Activated T-helper 2 cell treated with anti-CD3 and anti-CD28 coated beads, Interferon-gamma antibody, Interleukin-2, Interleukin-4, amounts not matched to agents 10 μg/mL and 5 μg/mL and 100 μg/mL, durations not matched to agents 14 hours and 24 hours and 36 hours (primary cell): ENCODE results near the gene VIPAS39. TPM values are rescaled to one million over a fixed set of nuclear protein-coding genes. Genes with fewer than 3 reads are reported as not detected.

Experiments
- DNase-seq: peaks from one replicate; pipeline ENCODE4 v3.0.0; 2021; ENCODE audit warnings: low spot score
- H3K27ac Mint-ChIP-seq: one replicate; pipeline ENCODE4 v1.8.0; 2021; ENCODE audit warnings: mixed read lengths
- H3K27me3 Mint-ChIP-seq: one replicate; pipeline ENCODE4 v1.8.0; 2021; ENCODE audit warnings: low read depth, mixed read lengths
- H3K36me3 Mint-ChIP-seq: one replicate; pipeline ENCODE4 v1.8.0; 2021; ENCODE audit warnings: low read depth, mixed read lengths
- H3K4me1 Mint-ChIP-seq: one replicate; pipeline ENCODE4 v1.8.0; 2021; ENCODE audit warnings: low read depth, mixed read lengths
- H3K4me3 Mint-ChIP-seq: one replicate; pipeline ENCODE4 v1.8.0; 2021; ENCODE audit warnings: low read depth, mild to moderate bottlenecking, moderate library complexity, mixed read lengths
- H3K9me3 Mint-ChIP-seq: one replicate; pipeline ENCODE4 v1.8.0; 2021; ENCODE audit warnings: mixed read lengths
- intact Hi-C: fragments of 100-400 bp; cut with micrococcal nuclease; formaldehyde crosslinking; loops from one replicate; pipeline ENCODE4 v1.15.1; 2023
- total RNA-seq: library from RNA; stranded (reverse); gene quantifications from 2 replicates; pipeline ENCODE4 v1.2.3, GENCODE V29; 2022

VIPAS39 gene
- total RNA-seq, 1 donor from 2014 or later, result 15.7 TPM

- H3K36me3 Mint-ChIP-seq, result no peaks in the 10 kb centered on the region
- no peaks in the 10 kb centered on the region for H3K4me1 Mint-ChIP-seq
- H3K27ac Mint-ChIP-seq, result no peak overlapping the region
- H3K4me3 Mint-ChIP-seq, result no peak overlapping the region
- no peaks in the 10 kb centered on the region for H3K9me3 Mint-ChIP-seq
- DNase-seq, result no peak
- no peaks in the 10 kb centered on the region for H3K27me3 Mint-ChIP-seq
- intact Hi-C loops, result no loop called here
Measured at GRCh38 chr14:77485901-77486678, 28.7 kb upstream of the VIPAS39 start.

GRCh38 chr14:77485256-77485655 is 27.9 kb upstream of the VIPAS39 start:
- intact Hi-C loops, result no loop called here
- no peaks in the 10 kb centered on the region for H3K27me3 Mint-ChIP-seq
- H3K36me3 Mint-ChIP-seq, result no peaks in the 10 kb centered on the region
- no peaks in the 10 kb centered on the region for H3K4me1 Mint-ChIP-seq
- DNase-seq, result no peak
- no peak overlapping the region for H3K4me3 Mint-ChIP-seq
- H3K27ac Mint-ChIP-seq, result no peak overlapping the region
- no peaks in the 10 kb centered on the region for H3K9me3 Mint-ChIP-seq

- H3K36me3 Mint-ChIP-seq, result no peaks in the 10 kb centered on the region
- H3K4me3 Mint-ChIP-seq, result no peak overlapping the region
- no peak overlapping the region for H3K27ac Mint-ChIP-seq
- H3K4me1 Mint-ChIP-seq, result no peaks in the 10 kb centered on the region
- H3K9me3 Mint-ChIP-seq, result no peaks in the 10 kb centered on the region
- no peak for DNase-seq
- no peaks in the 10 kb centered on the region for H3K27me3 Mint-ChIP-seq
- intact Hi-C loops, result no loop called here
Measured at GRCh38 chr14:77482422-77482821, 25.0 kb upstream of the VIPAS39 start.

GRCh38 chr14:77478796-77479195 is 21.4 kb upstream of the VIPAS39 start:
- H3K4me1 Mint-ChIP-seq, result no peaks in the 10 kb centered on the region
- intact Hi-C loops, result no loop called here
- no peak for DNase-seq
- H3K36me3 Mint-ChIP-seq, result no peaks in the 10 kb centered on the region
- H3K9me3 Mint-ChIP-seq, result no peaks in the 10 kb centered on the region
- peaks cover 1% of the 10 kb centered on the region for H3K27me3 Mint-ChIP-seq
- no peak overlapping the region for H3K27ac Mint-ChIP-seq
- no peak overlapping the region for H3K4me3 Mint-ChIP-seq

- Mint-ChIP-seq H3K4me3 (no peak overlapping the region), H3K9me3 (no peaks in the 10 kb centered on the region), H3K36me3 (no peaks in the 10 kb centered on the region), H3K27ac (no peak overlapping the region), H3K27me3 (peaks cover 1% of the 10 kb centered on the region), H3K4me1 (no peaks in the 10 kb centered on the region)
- DNase-seq, result no peak
- intact Hi-C loops, result no loop called here
Measured at GRCh38 chr14:77478029-77478428, 20.6 kb upstream of the VIPAS39 start.

- Mint-ChIP-seq H3K27me3 (peaks cover 1% of the 10 kb centered on the region), H3K36me3 (no peaks in the 10 kb centered on the region), H3K9me3 (no peaks in the 10 kb centered on the region), H3K4me1 (no peaks in the 10 kb centered on the region), H3K4me3 (no peak overlapping the region), H3K27ac (no peak overlapping the region)
- no peak for DNase-seq
- intact Hi-C loops, result no loop called here
Measured at GRCh38 chr14:77475432-77476115, 18.2 kb upstream of the VIPAS39 start.

GRCh38 chr14:77474479-77475177 is 17.2 kb upstream of the VIPAS39 start:
- H3K27ac Mint-ChIP-seq, result no peak overlapping the region
- peaks cover 1% of the 10 kb centered on the region for H3K27me3 Mint-ChIP-seq
- no peak overlapping the region for H3K4me3 Mint-ChIP-seq
- H3K36me3 Mint-ChIP-seq, result peaks cover 2% of the 10 kb centered on the region
- intact Hi-C loops, result no loop called here
- H3K4me1 Mint-ChIP-seq, result no peaks in the 10 kb centered on the region
- no peak for DNase-seq
- H3K9me3 Mint-ChIP-seq, result no peaks in the 10 kb centered on the region

GRCh38 chr14:77473921-77474320 is 16.5 kb upstream of the VIPAS39 start:
- intact Hi-C loops, result no loop called here

GRCh38 chr14:77470224-77470870 is 12.9 kb upstream of the VIPAS39 start:
- no peaks in the 10 kb centered on the region for H3K4me1 Mint-ChIP-seq
- H3K4me3 Mint-ChIP-seq, result no peak overlapping the region
- intact Hi-C loops, result no loop called here
- no peak for DNase-seq
- H3K36me3 Mint-ChIP-seq, result peaks cover 40% of the 10 kb centered on the region
- H3K27ac Mint-ChIP-seq, result no peak overlapping the region
- no peaks in the 10 kb centered on the region for H3K9me3 Mint-ChIP-seq
- H3K27me3 Mint-ChIP-seq, result no peaks in the 10 kb centered on the region

More at GRCh38 chr14:77473921-77474320, 16.5 kb upstream of the VIPAS39 start:
- Mint-ChIP-seq H3K36me3 (peaks cover 9% of the 10 kb centered on the region), H3K27me3 (peaks cover 1% of the 10 kb centered on the region), H3K4me3 (no peak overlapping the region), H3K4me1 (no peaks in the 10 kb centered on the region), H3K9me3 (no peaks in the 10 kb centered on the region), H3K27ac (no peak overlapping the region)
- no peak for DNase-seq

- Mint-ChIP-seq H3K4me3 (no peak overlapping the region), H3K27ac (no peak overlapping the region), H3K27me3 (no peaks in the 10 kb centered on the region), H3K4me1 (no peaks in the 10 kb centered on the region), H3K36me3 (peaks cover 49% of the 10 kb centered on the region), H3K9me3 (no peaks in the 10 kb centered on the region)
- DNase-seq, result no peak
- intact Hi-C loops, result no loop called here
Measured at GRCh38 chr14:77469539-77469938, 12.1 kb upstream of the VIPAS39 start.

GRCh38 chr14:77469067-77469505 is 11.7 kb upstream of the VIPAS39 start:
- H3K27me3 Mint-ChIP-seq, result no peaks in the 10 kb centered on the region
- DNase-seq, result no peak
- no peak overlapping the region for H3K27ac Mint-ChIP-seq
- no peaks in the 10 kb centered on the region for H3K9me3 Mint-ChIP-seq
- intact Hi-C loops, result no loop called here
- H3K36me3 Mint-ChIP-seq, result peaks cover 52% of the 10 kb centered on the region
- no peak overlapping the region for H3K4me3 Mint-ChIP-seq
- no peaks in the 10 kb centered on the region for H3K4me1 Mint-ChIP-seq

GRCh38 chr14:77467801-77468200 is 10.4 kb upstream of the VIPAS39 start:
- intact Hi-C loops, result no loop called here
- no peak overlapping the region for H3K4me3 Mint-ChIP-seq
- H3K4me1 Mint-ChIP-seq, result no peaks in the 10 kb centered on the region
- H3K27me3 Mint-ChIP-seq, result no peaks in the 10 kb centered on the region
- H3K36me3 Mint-ChIP-seq, result peaks cover 61% of the 10 kb centered on the region
- no peaks in the 10 kb centered on the region for H3K9me3 Mint-ChIP-seq
- no peak overlapping the region for H3K27ac Mint-ChIP-seq
- no peak for DNase-seq
